Astrocyte of the spinal cord (primary cell): Measurements from ENCODE around the gene DTD2.
A peak's percentile ranks its signal among the peaks of the same experiment; 100 is the strongest.

Source experiments
- DNase-seq: peaks from one replicate; pipeline ENCODE4 v3.0.0; 2011; ENCODE audit warnings: low read depth, low spot score
- H3K4me3 ChIP-seq: 2 replicates; pipeline ENCODE4 v1.5.1; 2011; ENCODE audit warnings: low read depth, mild to moderate bottlenecking, low read length, moderate library complexity
- CTCF ChIP-seq: IDR thresholded peaks from 2 replicates; pipeline ENCODE4 v1.5.1; 2012; ENCODE audit warnings: low read depth, mild to moderate bottlenecking, low read length, inconsistent platforms
- in situ Hi-C: cut with HindIII; loops from 2 replicates; pipeline ENCODE4 v1.10.0; 2017; ENCODE audit warnings: low sequenced_read_pairs

DTD2 gene

GRCh38 chr14:31456841-31457664 is at the start of gene DTD2:
Gene DTD2, minus strand, starts transcription at chr14:31457506. Its CDS starts 113 bp downstream, at chr14:31457393.
- H3K4me3 ChIP-seq, result peak within 1 kb of the TSS; percentile 82

GRCh38 chr14:31505411-31505810 is 48.1 kb upstream of the DTD2 start:
- no peak for TF ChIP-seq CTCF
- DNase-seq, result peak; percentile 47
- in situ Hi-C loops, result no loop called here
- H3K4me3 ChIP-seq, result no peak overlapping the region

More at GRCh38 chr14:31456841-31457664, at the start of gene DTD2:
- no peak for TF ChIP-seq CTCF
- in situ Hi-C loops, result no loop called here
- peak; percentile 96 for DNase-seq

GRCh38 chr14:31501870-31502269 is 44.6 kb upstream of the DTD2 start:
- TF ChIP-seq CTCF, result no peak
- in situ Hi-C loops, result no loop called here
- no peak for DNase-seq
- H3K4me3 ChIP-seq, result no peak overlapping the region

GRCh38 chr14:31492759-31493498 is 35.6 kb upstream of the DTD2 start:
- no peak for DNase-seq
- H3K4me3 ChIP-seq, result no peak overlapping the region
- no peak for TF ChIP-seq CTCF
- in situ Hi-C loops, result no loop called here

GRCh38 chr14:31489691-31490090 is 32.4 kb upstream of the DTD2 start:
- H3K4me3 ChIP-seq, result no peak overlapping the region
- TF ChIP-seq CTCF, result no peak
- no peak for DNase-seq
- in situ Hi-C loops, result no loop called here

- no peak for TF ChIP-seq CTCF
- no peak within 1 kb of the TSS for H3K4me3 ChIP-seq
- in situ Hi-C loops, result no loop called here
- DNase-seq, result no peak
Measured at GRCh38 chr14:31487886-31488285, 30.6 kb upstream of the DTD2 start, which contains the start of gene GPR33. Gene GPR33, minus strand, starts transcription at chr14:31488039. Its CDS starts 4,074 bp downstream, at chr14:31483965.
